MCF 10A (cell line): ENCODE measurements around the gene PRPF38A. TPM values are rescaled to one million over a fixed set of nuclear protein-coding genes. Genes with fewer than 3 reads are reported as not detected.

Experiments used
- BruUV-seq: library from RNA; stranded (reverse); fragments of 400-500 nt; replicated peaks from 2 replicates; lab custom pipeline; 2021; lab: Mats Ljungman, UMichigan
- CTCF ChIA-PET: fragments of 300-600 bp; sonication (Branson Sonifier 250); formaldehyde crosslinking; extraction: SDS; loops from one replicate; lab custom pipeline; 2021; ENCODE audit warnings: antibody characterized with exemption, inconsistent platforms; lab: Yijun Ruan, JAX
- POLR2A ChIA-PET: fragments of 300-600, 350-650 bp; sonication (Branson Sonifier 250); formaldehyde crosslinking; extraction: SDS; loops from one replicate; lab custom pipeline; 2020; ENCODE audit warnings: antibody characterized with exemption, inconsistent platforms; lab: Yijun Ruan, JAX
- DNase-seq: peaks from one replicate; pipeline ENCODE4 v3.0.0-alpha.2; 2018; ENCODE audit not compliant: unreplicated experiment
- H3K27ac Mint-ChIP-seq: one replicate; pipeline ENCODE4 v1.8.0; 2022; ENCODE audit warnings: mild to moderate bottlenecking, low read depth, mixed read lengths; ENCODE audit not compliant: unreplicated experiment
- H3K27me3 Mint-ChIP-seq: one replicate; pipeline ENCODE4 v1.8.0; 2022; ENCODE audit warnings: mixed read lengths; ENCODE audit not compliant: insufficient read depth, unreplicated experiment
- H3K36me3 Mint-ChIP-seq: one replicate; pipeline ENCODE4 v1.8.0; 2022; ENCODE audit warnings: mild to moderate bottlenecking, moderate library complexity, mixed read lengths; ENCODE audit not compliant: insufficient read depth, unreplicated experiment
- H3K4me1 Mint-ChIP-seq: one replicate; pipeline ENCODE4 v1.8.0; 2022; ENCODE audit warnings: mixed read lengths; ENCODE audit not compliant: insufficient read depth, unreplicated experiment
- H3K4me3 Mint-ChIP-seq: one replicate; pipeline ENCODE4 v1.8.0; 2022; ENCODE audit warnings: mild to moderate bottlenecking, moderate library complexity, mixed read lengths; ENCODE audit not compliant: unreplicated experiment
- H3K9me3 Mint-ChIP-seq: one replicate; pipeline ENCODE4 v1.8.0; 2022; ENCODE audit warnings: mixed read lengths; ENCODE audit not compliant: unreplicated experiment
- CTCF ChIP-seq: fragments of 200-600 bp; IDR thresholded peaks from one replicate; pipeline ENCODE4 v1.8.0; 2022; ENCODE audit warnings: antibody characterized with exemption, mild to moderate bottlenecking; ENCODE audit not compliant: unreplicated experiment
- intact Hi-C: fragments of 100-400 bp; cut with micrococcal nuclease; formaldehyde crosslinking; loops from 2 replicates; pipeline ENCODE4 v1.14.1; 2022
- total RNA-seq: library from RNA; stranded (reverse); gene quantifications from 2 replicates; pipeline ENCODE4 v1.2.3, GENCODE V29; 2022

PRPF38A gene
- total RNA-seq, 1 experiment from 2014 or later, result 63.8 TPM

GRCh38 chr1:52359676-52360594 is 44.5 kb upstream of the PRPF38A start:
- H3K4me3 Mint-ChIP-seq, result no peak overlapping the region
- ChIA-PET CTCF (interaction anchor here (0.7 kb wide), 1 partner anchor 153 kb away, joined by 3 read pairs; no protein-coding TSS in a partner anchor), POLR2A (interaction anchor here (0.6 kb wide), 1 partner anchor 28 kb away, joined by 5 read pairs; no protein-coding TSS in a partner anchor)
- H3K27me3 Mint-ChIP-seq, result no peaks in the 10 kb centered on the region
- no peak for TF ChIP-seq CTCF
- H3K4me1 Mint-ChIP-seq, result peaks cover 6% of the 10 kb centered on the region
- H3K9me3 Mint-ChIP-seq, result no peaks in the 10 kb centered on the region
- no TSS peak for BruUV-seq
- DNase-seq, result no peak
- no peak overlapping the region for H3K27ac Mint-ChIP-seq
- H3K36me3 Mint-ChIP-seq, result peaks cover 82% of the 10 kb centered on the region
- intact Hi-C loops, result no loop called here

- CTCF ChIA-PET, result interaction anchor here (0.7 kb wide), 1 partner anchor 153 kb away, joined by 3 read pairs; no protein-coding TSS in a partner anchor
- H3K27me3 Mint-ChIP-seq, result no peaks in the 10 kb centered on the region
- TF ChIP-seq CTCF, result no peak
- H3K9me3 Mint-ChIP-seq, result no peaks in the 10 kb centered on the region
- intact Hi-C loops, result no loop called here
- DNase-seq, result no peak
- peaks cover 11% of the 10 kb centered on the region for H3K4me1 Mint-ChIP-seq
- H3K36me3 Mint-ChIP-seq, result peaks cover 82% of the 10 kb centered on the region
- BruUV-seq, result no TSS peak
- no peak overlapping the region for H3K4me3 Mint-ChIP-seq
- POLR2A ChIA-PET, result no interaction called here
- no peak overlapping the region for H3K27ac Mint-ChIP-seq
These were observed 43.8 kb upstream of the PRPF38A start for GRCh38 chr1:52360595-52360968.

- peak overlapping the region; percentile 99 for H3K4me3 Mint-ChIP-seq
- peaks cover 49% of the 10 kb centered on the region for H3K36me3 Mint-ChIP-seq
- TF ChIP-seq CTCF, result no peak
- H3K4me1 Mint-ChIP-seq, result peaks cover 19% of the 10 kb centered on the region
- H3K27ac Mint-ChIP-seq, result peak overlapping the region; percentile 95
- BruUV-seq, result no TSS peak
- DNase-seq, result no peak
- H3K27me3 Mint-ChIP-seq, result no peaks in the 10 kb centered on the region
- H3K9me3 Mint-ChIP-seq, result no peaks in the 10 kb centered on the region
- POLR2A ChIA-PET, result interaction anchor here (1.1 to 2.6 kb wide), 8 partner anchors 10 to 485 kb away, joined by 3 to 38 read pairs (median 6); partner anchors contain the start of genes ORC1, PRPF38A and TXNDC12
- intact Hi-C loops, result no loop called here
- CTCF ChIA-PET, result interaction anchor here (0.8 to 1.2 kb wide), 2 partner anchors 67 to 237 kb away, joined by 3 read pairs; no protein-coding TSS in a partner anchor
These were observed 40.1 kb upstream of the PRPF38A start for GRCh38 chr1:52364235-52364839.
